ENCODE results near the gene RPH3AL.
"Not testable (repeated sequence)": the region's sequence is repeated elsewhere in the genome, so short reads cannot be mapped to it uniquely, and the experiment has no call there.

The RPH3AL gene

DNA sequence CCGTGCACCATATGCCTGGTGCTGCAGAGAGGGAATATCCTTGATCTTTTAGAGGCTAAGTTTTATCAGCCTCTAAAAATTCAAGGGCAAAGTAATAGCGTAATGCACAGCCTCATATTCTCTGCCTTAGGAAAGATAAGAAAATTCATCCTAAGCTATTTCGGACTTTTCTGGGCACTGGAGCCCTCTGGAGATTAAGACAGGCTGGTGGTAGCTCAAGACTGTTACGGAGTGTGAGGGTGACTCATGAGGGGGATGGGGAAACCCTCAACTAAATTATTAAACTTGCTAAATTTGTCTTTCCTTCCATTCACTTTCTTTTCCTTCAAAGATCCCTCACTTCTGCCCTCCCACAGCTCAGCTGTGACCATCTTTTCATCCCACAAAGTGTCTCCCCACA lies 73.3 kb downstream of the RPH3AL start:
- DNase-seq = no peak

DNA sequence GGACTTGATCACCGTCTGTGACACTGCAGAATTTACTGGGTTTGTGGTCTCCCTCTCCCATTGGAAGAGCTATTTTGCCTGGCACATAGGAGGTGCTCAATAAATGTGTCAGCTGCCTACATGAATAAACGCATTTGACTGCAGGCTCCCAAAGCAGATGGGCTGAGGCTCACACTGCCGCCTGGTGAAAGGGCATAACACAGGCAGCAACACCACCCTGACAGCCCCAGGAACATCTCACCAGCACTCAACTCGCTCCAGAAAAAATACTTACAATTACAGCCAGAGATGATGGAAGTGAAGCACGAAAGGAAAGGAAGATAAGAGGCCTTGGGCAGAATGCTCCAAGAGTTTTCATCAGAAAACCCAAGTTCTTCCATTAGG lies 73.9 kb downstream of the RPH3AL start:
- no peak for DNase-seq

DNA sequence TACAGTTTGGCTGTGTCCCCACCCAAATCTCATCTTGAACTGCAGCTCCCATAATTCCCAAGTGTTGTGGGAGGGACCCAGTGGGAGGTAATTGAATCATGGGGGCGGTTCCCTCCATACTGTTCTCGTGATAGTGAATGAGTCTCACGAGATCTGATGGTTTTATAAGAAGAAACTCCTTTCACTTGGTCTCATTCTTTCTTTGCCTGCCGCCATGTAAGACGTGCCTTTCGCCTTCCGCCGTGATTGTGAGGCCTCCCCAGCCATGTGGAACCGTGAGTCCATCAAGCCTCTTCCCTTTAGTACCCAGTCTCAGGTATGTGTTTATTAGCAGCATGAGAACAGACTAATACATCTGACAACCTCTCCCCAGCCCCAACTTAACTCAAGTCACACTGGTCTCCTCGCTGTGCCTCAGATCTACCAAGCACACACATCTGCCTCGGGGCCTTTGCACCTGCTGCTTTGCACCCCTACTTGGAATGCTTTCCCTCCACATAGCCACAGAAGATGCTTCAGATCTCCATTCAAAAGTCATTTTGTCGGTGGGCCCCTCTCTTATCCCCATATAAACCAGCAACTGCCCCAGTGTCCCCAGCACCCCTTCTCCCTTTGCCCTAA lies 74.4 kb downstream of the RPH3AL start:
- no peak for DNase-seq

DNA sequence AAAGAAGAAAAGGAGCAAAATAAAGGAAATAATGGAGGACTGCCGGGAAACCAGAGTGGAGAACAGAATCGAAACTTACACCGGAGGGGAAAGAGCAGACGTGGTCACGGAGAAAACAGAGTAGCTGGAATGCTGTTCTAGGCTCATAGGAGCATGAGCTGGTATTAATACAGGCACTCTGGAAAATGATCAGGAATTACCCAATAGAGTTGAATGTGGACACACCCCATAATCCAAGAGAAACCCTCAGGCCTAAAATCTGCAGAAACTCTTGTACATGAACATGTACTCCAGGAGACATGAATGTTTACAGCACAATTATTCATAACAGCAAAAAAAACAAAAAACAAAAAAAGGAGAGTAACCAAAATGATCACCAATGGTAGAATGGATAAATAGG lies 77.7 kb downstream of the RPH3AL start:
- no peak for DNase-seq

DNA sequence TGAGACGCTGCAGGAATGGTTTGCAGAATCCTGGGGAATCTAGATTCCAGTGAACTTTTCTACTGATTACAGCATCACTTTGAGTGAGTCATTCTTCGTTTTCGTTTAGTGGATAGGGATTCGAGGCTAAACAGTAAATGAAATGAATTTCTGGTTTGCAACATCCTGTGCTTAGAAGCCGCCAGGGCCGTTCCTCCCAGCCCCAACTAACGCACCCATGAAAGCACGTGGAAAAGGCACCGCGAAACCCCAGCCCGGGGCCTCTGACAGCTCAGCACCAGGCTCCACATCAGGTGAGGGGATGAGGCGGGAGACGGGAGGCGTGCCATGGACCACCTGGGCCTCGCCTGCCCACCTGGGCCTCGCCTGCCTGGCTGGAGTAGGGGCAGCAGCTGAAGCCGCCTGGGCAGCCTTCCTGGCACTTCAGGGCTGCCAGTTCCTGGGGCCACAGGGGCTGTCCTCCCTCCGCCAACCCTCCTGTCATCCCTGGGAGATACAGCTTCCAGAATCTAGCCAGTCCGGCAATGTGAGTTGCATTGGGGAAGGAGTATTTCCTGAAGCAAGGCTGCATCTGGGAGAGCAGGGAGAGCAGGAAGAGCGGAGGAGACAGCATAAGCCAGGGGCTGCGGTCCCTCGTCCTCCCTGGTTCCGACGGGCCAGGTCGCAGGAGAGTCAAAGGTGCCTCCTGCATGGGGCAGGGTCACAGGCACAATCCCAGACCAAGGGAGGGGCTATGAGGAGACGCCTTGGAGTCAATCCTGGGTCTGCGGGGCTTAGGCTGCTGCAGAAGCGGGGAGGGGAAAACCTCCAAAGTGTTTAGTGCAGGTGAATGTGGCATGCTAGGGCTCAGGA lies 78.4 kb downstream of the RPH3AL start:
- DNase-seq = no peak

DNA sequence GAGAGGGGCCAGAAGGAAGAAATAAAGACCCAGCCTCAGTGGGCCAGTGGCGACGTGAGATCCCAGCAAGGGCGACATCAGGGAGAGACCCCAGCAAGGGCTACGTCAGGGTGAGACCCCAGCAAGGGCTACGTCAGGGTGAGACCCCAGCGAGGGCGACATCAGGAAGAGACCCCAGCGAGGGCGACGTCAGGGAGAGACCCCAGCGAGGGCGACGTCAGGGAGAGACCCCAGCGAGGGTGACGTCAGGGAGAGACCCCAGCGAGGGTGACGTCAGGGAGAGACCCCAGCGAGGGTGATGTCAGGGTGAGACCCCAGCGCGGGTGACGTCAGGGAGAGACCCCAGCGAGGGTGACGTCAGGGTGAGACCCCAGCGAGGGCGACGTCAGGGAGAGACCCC lies 79.8 kb downstream of the RPH3AL start:
- DNase-seq = not testable (repeated sequence)

DNA sequence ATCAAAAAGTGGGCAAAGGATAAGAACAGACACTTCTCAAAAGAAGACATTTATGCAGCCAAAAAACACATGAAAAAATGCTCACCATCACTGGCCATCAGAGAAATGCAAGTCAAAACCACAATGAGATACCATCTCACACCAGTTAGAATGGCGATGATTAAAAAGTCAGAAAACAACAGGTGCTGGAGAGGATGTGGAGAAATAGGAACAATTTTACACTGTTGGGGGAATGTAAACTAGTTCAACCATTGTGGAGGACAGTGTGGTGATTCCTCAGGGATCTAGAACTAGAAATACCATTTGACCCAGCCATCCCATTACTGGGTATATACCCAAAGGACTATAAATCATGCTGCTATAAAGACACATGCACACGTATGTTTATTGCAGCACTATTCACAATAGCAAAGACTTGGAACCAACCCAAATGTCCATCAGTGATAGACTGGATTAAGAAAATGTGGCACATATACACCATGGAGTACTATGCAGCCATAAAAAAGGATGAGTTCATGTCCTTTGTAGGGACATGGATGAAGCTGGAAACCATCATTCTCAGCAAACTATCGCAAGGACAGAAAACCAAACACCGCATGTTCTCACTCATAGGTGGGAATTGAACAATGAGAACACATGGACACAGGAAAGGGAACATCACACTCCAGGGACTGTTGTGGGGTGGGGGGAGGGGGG lies 80.5 kb downstream of the RPH3AL start:
- not testable (repeated sequence) for DNase-seq

DNA sequence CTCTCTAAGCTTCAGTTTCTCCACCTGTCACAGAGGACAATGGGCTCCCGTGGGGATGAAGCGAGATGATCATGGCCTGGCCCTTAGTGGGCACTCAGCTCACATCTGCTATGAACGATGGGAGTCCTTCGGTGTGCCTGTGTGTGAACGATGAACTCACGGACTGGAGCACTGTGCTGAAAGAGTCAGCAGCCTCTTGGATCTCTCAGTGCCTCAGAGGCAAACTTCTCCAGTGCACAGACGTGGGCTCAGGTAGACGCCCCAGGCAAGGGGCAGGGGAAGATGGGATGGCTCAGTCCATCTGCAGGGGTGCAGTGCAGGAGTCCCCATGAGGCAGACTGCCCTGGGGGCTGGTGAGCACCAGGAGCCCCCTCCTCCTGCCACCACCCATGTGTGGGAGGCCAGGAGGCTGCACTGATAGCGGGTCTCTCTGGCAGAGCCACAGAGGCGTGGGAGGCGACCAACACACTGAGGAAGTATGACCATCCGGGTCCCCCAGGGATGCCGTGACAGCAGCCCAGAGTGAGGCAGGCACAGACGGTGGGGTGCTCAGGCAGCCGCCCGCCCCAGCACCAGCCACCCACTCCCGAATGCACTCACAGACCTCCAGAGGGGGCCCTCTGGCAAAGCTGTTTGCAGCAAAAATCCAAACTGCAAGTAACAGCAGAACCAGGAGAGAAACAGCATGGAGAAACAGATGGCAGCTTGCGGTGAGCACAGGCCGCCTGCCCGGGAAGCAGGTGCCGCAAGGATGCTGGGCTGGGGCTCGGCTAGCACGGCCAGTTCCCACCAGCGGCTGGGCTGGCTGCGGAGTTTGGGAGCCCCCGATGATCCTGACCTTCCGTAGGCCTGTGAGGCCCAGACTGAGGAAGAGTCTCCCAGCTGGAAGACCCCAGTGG lies 82.7 kb downstream of the RPH3AL start:
- no peak for DNase-seq

DNA sequence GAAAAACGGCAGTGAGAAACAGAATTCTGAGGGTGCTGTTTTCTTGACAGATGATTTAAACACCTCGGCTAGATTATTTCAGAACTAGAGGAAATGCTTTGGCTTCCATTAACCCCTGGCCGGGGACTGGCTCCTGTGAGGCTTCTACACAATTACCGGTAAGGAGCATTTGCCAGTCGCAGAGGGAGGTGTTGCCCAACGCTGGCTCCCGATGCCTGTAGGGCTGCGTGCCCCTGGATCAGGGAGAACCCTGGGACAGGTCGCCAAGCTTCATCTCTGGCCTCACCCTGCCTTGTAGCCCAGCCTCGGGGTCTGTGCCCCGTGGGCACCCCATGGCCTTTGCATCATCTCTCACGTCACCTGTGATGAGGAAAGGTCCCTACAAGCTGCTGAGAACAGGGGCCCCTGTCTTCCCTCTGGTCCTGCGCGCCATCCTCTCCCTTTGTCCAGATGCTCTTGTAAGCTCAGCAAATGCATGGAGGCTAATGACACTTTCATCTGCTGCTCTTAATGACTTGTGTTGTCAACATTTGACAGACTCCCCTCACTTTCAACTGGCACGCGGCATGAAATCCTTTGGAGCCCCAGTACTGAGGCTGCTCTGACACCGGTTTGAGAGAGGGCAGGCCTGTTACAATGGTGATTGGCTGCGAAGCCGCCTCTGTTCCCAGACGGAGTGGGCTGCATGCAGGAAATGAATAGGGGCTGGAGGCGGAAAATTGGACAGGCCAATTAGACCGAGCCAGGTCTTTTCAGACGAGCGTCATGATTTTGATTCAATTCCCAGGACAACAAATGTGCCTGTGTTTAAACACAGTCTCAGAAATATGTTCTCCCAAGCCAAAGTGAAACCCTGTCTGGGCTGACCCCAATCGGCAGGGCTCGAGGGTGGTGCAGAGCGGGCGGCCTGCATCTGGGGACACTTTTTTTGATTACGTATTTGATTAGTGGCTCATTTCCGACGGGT lies 85.6 kb downstream of the RPH3AL start:
- DNase-seq = no peak

DNA sequence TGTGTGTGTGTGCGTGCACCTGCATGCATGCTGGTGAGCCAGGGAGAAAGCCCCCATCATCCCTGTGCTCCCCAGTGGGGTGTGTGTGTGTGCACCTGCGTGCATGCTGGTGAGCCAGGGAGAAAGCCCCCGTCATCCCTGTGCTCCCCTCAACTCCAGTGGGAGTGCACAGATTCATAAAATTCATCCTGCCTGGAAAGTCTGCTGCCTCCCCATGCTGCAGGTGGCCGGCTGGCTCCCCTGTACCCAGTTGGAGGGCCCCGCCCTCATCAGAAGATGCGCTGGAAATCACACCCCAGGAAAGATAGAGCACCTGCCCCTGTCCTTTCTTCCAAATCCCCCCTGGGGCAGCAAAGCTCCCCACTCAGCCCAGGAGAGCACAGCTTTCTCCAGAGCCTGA lies 86.4 kb downstream of the RPH3AL start:
- no peak for DNase-seq

DNA sequence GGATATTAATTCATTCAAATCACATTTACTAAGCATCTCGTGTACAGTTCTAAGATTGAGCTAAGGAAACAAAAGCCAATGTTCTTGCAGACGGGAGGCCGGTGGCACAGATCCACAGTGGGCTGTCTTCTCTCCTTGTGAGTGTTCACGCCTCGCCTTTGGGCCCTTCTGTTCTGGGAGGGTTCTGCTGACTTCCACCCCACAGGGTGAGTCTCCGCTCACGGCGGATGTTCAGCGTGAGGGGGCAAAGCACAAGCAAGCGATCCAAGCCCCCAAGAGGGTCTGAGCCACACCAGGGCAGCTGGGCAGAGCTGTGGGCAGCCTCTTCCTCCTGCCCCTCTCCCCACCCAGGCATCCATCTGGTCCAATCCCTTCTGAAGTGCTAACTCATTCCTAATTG lies 86.9 kb downstream of the RPH3AL start:
- DNase-seq = no peak

DNA sequence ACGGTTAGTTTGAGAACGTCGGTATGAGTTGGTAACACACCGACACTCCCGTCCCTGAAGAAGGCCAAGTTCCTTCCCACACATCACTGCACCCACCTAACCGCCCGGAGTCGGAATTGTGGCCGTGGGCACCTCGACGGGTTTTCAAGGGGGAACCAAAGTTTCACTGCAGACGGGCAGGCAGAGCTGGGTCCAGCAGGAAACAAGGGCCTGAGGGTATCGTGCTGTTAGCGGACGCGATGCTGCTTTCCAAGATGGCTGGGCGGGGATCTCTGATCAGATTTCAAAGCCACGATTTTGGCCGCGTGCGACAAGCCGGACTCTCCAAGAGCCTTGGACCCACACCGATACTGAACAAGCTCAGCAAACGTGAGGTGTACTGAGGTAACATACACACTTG lies 88.8 kb downstream of the RPH3AL start:
- no peak for DNase-seq

DNA sequence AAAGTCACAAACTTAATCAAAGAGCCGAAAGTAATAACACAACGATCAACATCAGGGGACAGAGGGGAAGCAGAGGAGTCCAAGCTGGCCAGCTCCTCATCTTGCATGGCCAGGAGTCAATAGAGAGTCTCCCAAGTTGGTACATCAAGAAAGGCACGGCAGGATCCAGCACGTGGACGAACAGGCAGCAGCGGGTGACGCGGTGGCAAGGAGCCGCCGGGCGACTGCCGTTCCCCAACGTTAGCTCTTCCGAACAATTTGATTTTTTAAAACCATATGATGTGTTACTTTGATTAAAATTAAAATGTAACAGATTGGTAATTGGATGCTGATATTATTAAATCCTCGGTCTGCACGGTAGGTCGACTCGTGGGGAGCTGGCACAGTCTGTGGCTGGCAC lies 89.3 kb downstream of the RPH3AL start:
- DNase-seq = no peak

DNA sequence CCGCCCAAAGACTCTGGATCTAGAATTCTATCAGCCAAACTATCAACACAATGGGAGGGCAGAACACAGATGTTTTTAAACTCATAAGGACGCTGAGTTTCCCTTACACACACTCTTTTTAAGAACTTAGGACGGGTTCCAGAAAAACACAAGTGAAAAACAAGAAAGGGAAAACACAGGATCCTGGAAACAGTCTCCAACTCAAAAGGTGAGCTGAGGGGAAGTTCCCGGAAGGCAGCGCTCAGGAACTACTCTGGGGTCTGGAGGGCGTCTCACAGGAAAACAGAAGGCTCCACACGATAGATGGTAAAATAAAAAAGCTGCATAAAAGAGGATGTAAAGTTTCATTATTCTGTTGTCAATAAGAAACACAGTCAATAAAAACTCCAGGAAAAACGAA lies 91.0 kb downstream of the RPH3AL start:
- DNase-seq = no peak

DNA sequence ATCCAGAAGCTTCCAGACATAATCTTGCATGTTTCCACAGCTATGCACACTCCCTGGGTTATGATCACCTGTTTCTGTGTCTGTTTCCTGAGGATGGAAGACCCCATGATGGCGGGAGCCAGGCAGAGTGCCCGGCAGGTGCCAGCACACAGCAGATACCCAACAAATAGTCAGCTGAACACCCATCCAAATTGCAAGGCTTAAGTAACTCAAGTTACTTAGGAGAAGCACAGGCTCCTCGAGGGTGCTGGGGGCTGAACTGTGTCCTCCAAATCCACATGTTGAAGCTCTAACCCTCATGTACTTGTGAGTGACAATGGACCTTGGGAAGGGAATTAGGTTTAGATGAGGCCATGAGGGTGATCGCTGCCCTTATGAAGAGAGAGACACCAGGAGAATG lies 91.7 kb downstream of the RPH3AL start:
- DNase-seq = no peak

DNA sequence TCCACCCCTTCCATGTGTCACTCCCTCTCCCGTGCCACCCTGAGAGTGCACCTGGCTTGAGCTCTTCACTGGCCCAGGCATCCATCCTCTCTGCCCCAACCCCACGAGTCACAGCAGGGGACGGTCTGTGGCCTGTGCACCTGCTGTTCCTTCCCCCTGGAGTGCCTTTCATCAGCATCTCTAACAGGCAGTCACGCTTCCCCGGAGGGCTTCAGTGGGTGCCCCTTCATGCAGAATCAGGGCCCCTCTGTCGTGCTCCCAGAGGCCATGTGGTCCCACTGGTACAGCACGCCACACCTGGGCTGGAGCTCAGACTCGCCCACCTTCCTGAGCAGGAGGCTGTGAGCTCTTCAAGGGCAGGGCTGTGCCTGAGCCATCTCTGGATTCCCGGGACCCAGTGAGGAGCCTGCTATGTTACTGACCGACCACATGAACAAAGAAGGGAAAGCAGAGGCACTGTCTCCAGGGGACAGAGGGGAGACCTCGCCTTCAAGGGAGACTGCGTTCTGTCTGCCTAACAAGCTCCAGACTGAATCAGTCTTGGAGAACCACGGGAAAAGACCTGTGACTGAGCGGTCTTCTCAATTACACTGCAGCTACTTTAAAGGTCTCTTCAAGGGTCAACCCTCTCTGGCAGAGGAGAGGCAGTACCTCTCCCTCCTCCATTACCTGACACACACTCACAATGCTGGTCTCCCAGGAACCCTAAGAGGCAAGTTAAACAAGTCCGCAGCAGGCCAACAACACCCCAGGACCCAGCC lies 92.4 kb downstream of the RPH3AL start:
- no peak for DNase-seq

DNA sequence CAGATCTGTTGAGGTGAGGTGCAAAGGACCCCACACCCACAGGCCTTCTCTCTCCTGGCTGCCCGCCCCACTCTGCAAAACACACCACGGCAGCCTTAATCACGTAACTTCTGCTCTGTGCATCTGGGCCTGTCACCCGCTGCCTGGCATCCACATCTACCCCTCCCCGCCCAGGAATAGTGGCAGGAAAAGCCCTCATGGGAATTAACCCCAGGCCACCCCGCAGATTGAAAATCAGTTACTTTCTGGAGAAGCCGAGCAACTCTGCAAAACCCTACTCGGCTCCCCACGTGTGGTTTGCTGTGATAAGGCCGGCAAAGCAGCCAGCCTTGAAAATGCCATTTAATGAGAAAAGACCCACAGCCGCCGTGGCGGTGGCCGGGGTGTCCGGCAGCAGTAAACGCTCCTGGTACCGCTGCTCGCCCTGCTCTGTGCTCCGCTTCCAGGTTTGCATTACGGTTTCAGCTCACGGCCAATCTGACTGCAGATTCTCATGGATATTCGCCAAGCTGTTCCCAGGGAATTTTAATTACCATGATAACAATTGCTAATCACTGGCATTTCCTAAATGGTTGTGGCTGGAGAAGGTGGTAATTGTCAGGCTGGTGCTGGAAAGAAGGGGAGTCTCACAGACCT lies 93.1 kb downstream of the RPH3AL start:
- DNase-seq = no peak

DNA sequence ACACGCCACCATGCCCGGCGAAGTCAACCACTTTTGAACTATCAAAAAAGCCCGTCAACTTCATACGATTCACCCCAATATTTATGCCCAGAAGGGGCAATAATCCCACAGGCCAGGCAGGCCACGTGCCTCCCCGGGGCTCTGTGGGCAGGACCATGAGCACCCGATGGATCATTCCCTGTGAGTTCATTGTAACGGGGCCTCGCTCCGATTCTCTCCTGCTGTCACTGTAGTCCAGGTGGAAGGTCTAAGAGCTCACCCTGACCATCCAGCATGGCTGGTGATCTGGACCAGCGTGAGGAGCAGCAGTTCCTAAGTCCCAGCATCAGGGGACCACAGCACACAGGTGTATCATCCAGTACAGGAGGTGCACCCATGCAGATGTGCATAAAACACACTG lies 93.7 kb downstream of the RPH3AL start:
- DNase-seq = no peak

DNA sequence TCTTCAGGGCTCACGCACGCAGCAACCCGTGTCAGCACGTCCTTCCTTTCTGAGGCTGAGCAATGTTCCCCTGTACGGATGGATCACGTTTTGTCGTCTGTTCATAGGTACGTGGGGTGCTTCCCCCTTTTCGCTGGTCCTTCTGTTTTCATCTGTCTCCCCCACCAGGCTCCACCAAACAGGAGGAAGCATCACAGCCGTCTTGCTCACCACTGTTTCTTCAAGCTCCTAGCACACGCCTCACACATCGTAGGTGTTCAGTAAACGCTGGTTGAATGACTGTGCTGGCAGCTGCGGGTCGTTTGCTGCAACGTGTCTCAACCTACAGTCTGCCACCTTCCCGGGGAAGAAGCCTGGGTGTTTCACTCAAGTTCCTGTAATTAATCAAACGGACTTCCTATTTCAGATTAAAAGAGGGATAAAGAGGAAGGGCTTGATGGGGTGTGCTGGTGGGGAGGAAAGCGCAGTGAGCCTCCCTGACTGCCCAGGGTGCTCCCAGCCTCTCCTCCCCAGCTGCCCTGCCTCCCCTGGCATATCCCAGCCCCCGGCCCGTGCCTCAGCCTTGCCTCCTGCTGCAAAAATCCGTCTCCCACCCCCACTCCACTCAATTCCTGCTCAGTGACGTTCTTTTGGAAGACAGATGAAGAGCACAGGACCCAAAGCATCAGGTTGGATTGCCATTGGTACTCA lies 94.4 kb downstream of the RPH3AL start:
- DNase-seq = no peak
